Esophagus muscularis mucosa (tissue), 4 donors: ENCODE measurements around the gene WTAP. TPM values are rescaled to one million over a fixed set of nuclear protein-coding genes. Genes with fewer than 3 reads are reported as not detected.
"Not testable (repeated sequence)": the region's sequence is repeated elsewhere in the genome, so short reads cannot be mapped to it uniquely, and the experiment has no call there.

ENCODE experiments used
- DNase-seq: peaks from one replicate; pipeline ENCODE4 v3.0.0-alpha.2; 2017; ENCODE audit errors: extremely low spot score
- H3K27ac ChIP-seq, 4 donors: fragments of 200-600 bp; sonication (generic); replicated peaks in 1 of 4; 1 replicate in 3 of 4; 2 replicates in 1 of 4; pipeline ENCODE4 v1.5.1; 2016 to 2019; ENCODE audit warnings: mild to moderate bottlenecking in 1 of 4
- H3K27me3 ChIP-seq, 4 donors: fragments of 200-600 bp; sonication (generic); one replicate each; pipeline versions ENCODE4 v1.5.1 to v1.6.0; 2016 to 2019
- H3K36me3 ChIP-seq, 4 donors: fragments of 200-600 bp; sonication (generic); one replicate each; pipeline ENCODE4 v1.5.1; 2016 to 2019
- H3K4me1 ChIP-seq, 4 donors: fragments of 200-600 bp; sonication (generic); one replicate each; pipeline ENCODE4 v1.5.1; 2016 to 2019
- H3K4me3 ChIP-seq, 4 donors: fragments of 200-600 bp; sonication (generic); 1 replicate in 2 of 4; 2 replicates in 2 of 4; pipeline ENCODE4 v1.5.1; 2016 to 2019; ENCODE audit warnings: mild to moderate bottlenecking in 4 of 4, moderate library complexity in 1 of 4
- H3K9me3 ChIP-seq, 4 donors: fragments of 200-600 bp; sonication (generic); 1 replicate in 3 of 4; 2 replicates in 1 of 4; pipeline ENCODE4 v1.5.1; 2016 to 2019
- EP300 ChIP-seq: sonication (generic); formaldehyde crosslinking; IDR thresholded peaks from one replicate; pipeline ENCODE4 v1.6.1; 2017; ENCODE audit warnings: antibody characterized with exemption
- POLR2A ChIP-seq: fragments of 450-650 bp; IDR thresholded peaks from one replicate; pipeline ENCODE4 v1.6.1; 2017; ENCODE audit warnings: antibody characterized with exemption, moderate library complexity, mild to moderate bottlenecking, low read depth
- POLR2AphosphoS5 ChIP-seq, 2 donors: sonication (generic); formaldehyde crosslinking; IDR thresholded peaks; one replicate each; pipeline ENCODE4 v1.6.1; 2017; ENCODE audit warnings: antibody characterized with exemption in 2 of 2
- WGBS: methylation state at CpG from one replicate; pipeline ENCODE4 v1.1.5; 2018; 5-methylcytosine and 5-hydroxymethylcytosine counted together
- intact Hi-C: fragments of 100-400 bp; cut with DNase I; formaldehyde crosslinking; loops from one replicate; pipeline ENCODE4 v1.15.1; 2023
- total RNA-seq, 4 donors: library from RNA; depleted of rRNA; stranded (reverse); fragments of >200 nt; gene quantifications; one replicate each; pipeline versions ENCODE4 v1.1.0 to v1.2.1, GENCODE V29; 2016
- TF ChIP-seq, protein P1 (sequence below), 3 experiments: fragments of 200-600 bp in 2 of 3; fragments of 450-650 bp in 1 of 3; sonication (generic) in 2 of 3; IDR thresholded peaks; one replicate each; pipeline ENCODE4 v1.5.1; 2017 to 2019; ENCODE audit warnings: antibody characterized with exemption in 3 of 3, mild to moderate bottlenecking in 2 of 3, moderate library complexity in 1 of 3

The WTAP gene
- total RNA-seq, 4 donors from 2014 or later, result 62.7 to 96.9 (median 75.3) TPM

DNA sequence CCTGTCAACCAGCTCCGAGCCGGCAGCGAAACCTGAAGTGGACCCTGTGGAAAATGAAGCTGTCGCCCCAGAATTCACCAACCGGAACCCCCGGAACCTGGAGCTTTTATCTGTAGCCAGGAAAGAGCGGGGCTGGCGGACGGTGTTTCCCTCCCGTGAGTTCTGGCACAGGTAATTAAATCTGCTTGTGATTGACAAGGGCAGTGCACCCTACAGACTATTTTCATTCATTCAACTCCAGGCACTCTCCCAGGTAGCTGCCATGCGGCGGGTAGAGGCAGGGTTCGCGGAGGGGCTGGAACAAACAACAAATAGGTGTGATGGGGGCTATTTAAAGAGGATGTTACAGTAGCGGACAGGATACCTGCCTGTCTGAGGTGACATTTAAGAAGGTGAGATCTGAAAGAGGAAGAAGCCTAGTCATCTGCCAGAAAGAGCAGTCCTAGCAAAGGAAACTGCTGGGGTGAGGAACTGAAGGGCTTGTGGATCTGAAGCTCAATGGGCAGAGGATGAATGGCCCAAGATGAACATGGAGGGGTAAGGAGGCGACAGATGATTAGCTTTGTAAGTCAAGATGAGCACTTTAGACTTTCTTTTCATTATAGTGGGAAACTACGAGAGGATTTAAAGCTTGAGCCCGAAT lies 63.8 kb downstream of the WTAP start:
- WGBS, result 19% methylated on average over 13 of the region's 18 CpGs
- no peaks in the 10 kb centered on the region for H3K27me3 ChIP-seq
- TF ChIP-seq POLR2A, result no peak
- TF ChIP-seq POLR2AphosphoS5 (IDR thresholded peaks at IDR 0.05), result no peak
- TF ChIP-seq, protein P1, sequence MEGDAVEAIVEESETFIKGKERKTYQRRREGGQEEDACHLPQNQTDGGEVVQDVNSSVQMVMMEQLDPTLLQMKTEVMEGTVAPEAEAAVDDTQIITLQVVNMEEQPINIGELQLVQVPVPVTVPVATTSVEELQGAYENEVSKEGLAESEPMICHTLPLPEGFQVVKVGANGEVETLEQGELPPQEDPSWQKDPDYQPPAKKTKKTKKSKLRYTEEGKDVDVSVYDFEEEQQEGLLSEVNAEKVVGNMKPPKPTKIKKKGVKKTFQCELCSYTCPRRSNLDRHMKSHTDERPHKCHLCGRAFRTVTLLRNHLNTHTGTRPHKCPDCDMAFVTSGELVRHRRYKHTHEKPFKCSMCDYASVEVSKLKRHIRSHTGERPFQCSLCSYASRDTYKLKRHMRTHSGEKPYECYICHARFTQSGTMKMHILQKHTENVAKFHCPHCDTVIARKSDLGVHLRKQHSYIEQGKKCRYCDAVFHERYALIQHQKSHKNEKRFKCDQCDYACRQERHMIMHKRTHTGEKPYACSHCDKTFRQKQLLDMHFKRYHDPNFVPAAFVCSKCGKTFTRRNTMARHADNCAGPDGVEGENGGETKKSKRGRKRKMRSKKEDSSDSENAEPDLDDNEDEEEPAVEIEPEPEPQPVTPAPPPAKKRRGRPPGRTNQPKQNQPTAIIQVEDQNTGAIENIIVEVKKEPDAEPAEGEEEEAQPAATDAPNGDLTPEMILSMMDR (IDR thresholded peaks at IDR 0.05), result no peak
- TF ChIP-seq EP300, result no peak
- DNase-seq, result no peak
- peak overlapping the region; percentile 87 to 100 (median 97) for H3K4me3 ChIP-seq
- H3K4me1 ChIP-seq, result peaks cover 38 to 75% (median 65%) of the 10 kb centered on the region in 4 donors
- intact Hi-C loops, result loop anchor here (10.0 kb wide), 2 partner anchors 184 to 244 kb away; no protein-coding TSS in a partner anchor
- peak overlapping the region; percentile 96 to 99 (median 97) for H3K27ac ChIP-seq
- H3K9me3 ChIP-seq, result no peaks in the 10 kb centered on the region
- H3K36me3 ChIP-seq, result peaks cover 0 to 58% (median 36%) of the 10 kb centered on the region in 4 donors

DNA sequence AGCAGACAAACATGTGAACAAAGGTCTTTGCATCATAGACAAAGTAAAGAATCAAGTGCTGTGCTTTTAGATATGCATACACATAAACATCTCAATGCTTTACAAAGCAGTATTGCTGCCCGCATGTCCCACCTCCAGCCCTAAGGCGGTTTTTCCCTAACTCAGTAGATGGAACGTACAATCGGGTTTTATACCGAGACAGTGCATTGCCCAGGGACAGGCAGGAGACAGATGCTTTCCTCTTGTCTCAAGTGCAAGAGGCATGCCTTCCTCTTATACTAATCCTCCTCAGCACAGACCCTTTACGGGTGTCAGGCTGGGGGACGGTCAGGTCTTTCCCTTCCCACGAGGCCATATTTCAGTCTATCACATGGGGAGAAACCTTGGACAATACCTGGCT lies 67.7 kb downstream of the WTAP start:
- Histone ChIP-seq H3K4me1 (peaks cover 22 to 54% (median 43%) of the 10 kb centered on the region in 4 donors), H3K36me3 (peaks cover 12 to 68% (median 58%) of the 10 kb centered on the region in 4 donors)
- 77% methylated on average over 6 of the region's 8 CpGs for WGBS
- H3K27ac ChIP-seq, H3K9me3 ChIP-seq, H3K27me3 ChIP-seq, DNase-seq, H3K4me3 ChIP-seq: not testable (repeated sequence)
- intact Hi-C loops, result loop anchor here (10.0 kb wide), 2 partner anchors 180 to 240 kb away; no protein-coding TSS in a partner anchor

DNA sequence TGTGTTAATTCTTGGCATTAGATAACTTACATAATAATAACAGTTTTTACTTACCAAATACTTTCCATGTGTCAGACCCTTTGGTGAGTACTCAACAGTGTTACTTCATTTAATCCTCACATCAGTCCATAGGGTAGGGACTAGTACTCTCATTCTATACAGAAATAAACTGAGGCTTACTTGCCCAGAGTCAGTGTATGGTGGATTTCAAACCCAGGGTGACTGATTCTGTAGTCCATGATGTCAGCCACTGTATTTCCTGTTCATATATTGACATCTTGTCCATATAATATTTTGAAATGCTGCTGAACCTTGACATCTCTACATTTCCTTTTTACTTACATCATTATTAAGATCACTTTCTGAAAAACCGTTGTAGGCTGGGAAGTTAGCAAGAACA lies 70.2 kb downstream of the WTAP start:
- no peaks in the 10 kb centered on the region for H3K27me3 ChIP-seq
- 84% methylated on average over 1 of the region's 1 CpG for WGBS
- intact Hi-C loops, result loop anchor here (10.0 kb wide), 2 partner anchors 177 to 237 kb away; no protein-coding TSS in a partner anchor
- DNase-seq, result no peak
- H3K4me3 ChIP-seq, result no peak overlapping the region
- peaks cover 7 to 35% (median 25%) of the 10 kb centered on the region in 4 donors for H3K4me1 ChIP-seq
- no peak for TF ChIP-seq POLR2AphosphoS5 (IDR thresholded peaks at IDR 0.05)
- no peak for TF ChIP-seq EP300
- TF ChIP-seq, protein P1 (IDR thresholded peaks at IDR 0.05), result no peak
- TF ChIP-seq POLR2A, result no peak
- H3K36me3 ChIP-seq, result peaks cover 12 to 75% (median 61%) of the 10 kb centered on the region in 4 donors
- no peak overlapping the region for H3K27ac ChIP-seq
- H3K9me3 ChIP-seq, result no peaks in the 10 kb centered on the region

DNA sequence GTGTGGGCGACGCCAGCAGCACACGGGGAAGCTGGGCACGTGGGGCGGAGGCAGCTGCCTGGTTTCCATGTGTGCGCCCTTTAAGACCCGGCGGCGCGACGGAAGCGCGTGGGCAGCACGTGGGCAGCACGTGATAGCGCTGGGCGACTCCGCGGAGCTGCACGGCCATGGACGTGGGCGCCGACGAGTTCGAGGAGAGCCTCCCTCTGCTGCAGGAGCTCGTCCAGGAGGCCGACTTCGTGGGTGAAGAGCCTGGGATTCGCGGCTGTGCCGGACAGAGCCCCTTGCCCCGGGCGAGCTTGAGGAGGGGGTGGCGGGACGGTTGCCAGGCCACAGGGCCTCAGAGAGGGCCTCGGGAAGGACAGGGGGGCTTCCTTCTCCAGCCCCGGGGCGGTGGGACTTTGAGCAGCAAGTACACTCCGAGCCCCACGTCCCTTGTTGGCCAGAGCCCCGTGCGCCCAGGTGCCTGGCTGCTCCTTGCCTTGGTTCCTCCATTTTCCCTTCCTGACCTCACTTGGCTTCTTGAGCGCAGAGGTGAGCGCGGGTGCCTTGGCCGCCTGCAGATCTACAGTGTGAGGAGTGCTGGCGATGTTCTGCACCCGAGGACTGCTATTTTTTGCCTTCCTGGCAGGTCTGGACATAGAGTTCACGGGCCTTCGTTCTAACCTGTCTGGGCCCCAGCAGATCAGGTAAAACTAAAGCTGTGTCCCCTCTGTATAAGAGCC lies 73.0 kb downstream of the WTAP start, which contains the start of gene PNLDC1:
Gene PNLDC1, plus strand, starts transcription at position 136 of the 725 bp plus-strand sequence. Its CDS starts 32 bp downstream, at position 168.
- H3K4me3 ChIP-seq, result no peak within 1 kb of the TSS
- no peak for DNase-seq
- H3K4me1 ChIP-seq, result peaks cover 0 to 11% (median 5%) of the 10 kb centered on the region in 4 donors
- TF ChIP-seq EP300 (no peak), POLR2A (no peak), POLR2AphosphoS5 (IDR thresholded peaks at IDR 0.05) (no peak)
- TF ChIP-seq, protein P1 (IDR thresholded peaks at IDR 0.05), result no peak
- intact Hi-C loops, result no loop called here
- H3K36me3 ChIP-seq, result peaks cover 12 to 53% (median 46%) of the 10 kb centered on the region in 4 donors
- H3K27me3 ChIP-seq, result no peaks in the 10 kb centered on the region
- WGBS, result 86% methylated on average over 49 of the region's 50 CpGs
- H3K27ac ChIP-seq, result no peak within 1 kb of the TSS
- no peaks in the 10 kb centered on the region for H3K9me3 ChIP-seq

- Histone ChIP-seq H3K4me3 (no peak overlapping the region), H3K9me3 (no peaks in the 10 kb centered on the region), H3K27ac (no peak overlapping the region), H3K27me3 (no peaks in the 10 kb centered on the region), H3K36me3 (peaks cover 12 to 39% (median 36%) of the 10 kb centered on the region in 4 donors), H3K4me1 (no peaks in the 10 kb centered on the region)
- TF ChIP-seq EP300 (no peak), POLR2AphosphoS5 (IDR thresholded peaks at IDR 0.05) (no peak), POLR2A (no peak)
- TF ChIP-seq, protein P1 (IDR thresholded peaks at IDR 0.05), result no peak
- no peak for DNase-seq
- intact Hi-C loops, result no loop called here
- 96% methylated on average over 8 of the region's 8 CpGs for WGBS
Measured at GRCh38 chr6:159801935-159802334, 74.6 kb downstream of the WTAP start.
